PC-9 (cell line): Measurements from ENCODE around the gene HMGB1. TPM values are rescaled to one million over a fixed set of nuclear protein-coding genes. Genes with fewer than 3 reads are reported as not detected.

Experiments used
- BruUV-seq: library from RNA; stranded (reverse); fragments of 400-500 nt; replicated peaks from 2 replicates; lab custom pipeline; 2021; lab: Mats Ljungman, UMichigan
- CTCF ChIA-PET: fragments of 300-600 bp; sonication (Branson Sonifier 250); formaldehyde crosslinking; loops from one replicate; lab custom pipeline; 2022; ENCODE audit warnings: antibody characterized with exemption; lab: Charles Lee
- POLR2A ChIA-PET: fragments of 300-600 bp; sonication (Branson Sonifier 250); formaldehyde crosslinking; loops from one replicate; lab custom pipeline; 2022; ENCODE audit warnings: antibody characterized with exemption; ENCODE audit not compliant: unreplicated experiment; lab: Charles Lee
- DNase-seq, 2 experiments: peaks; one replicate each; pipeline versions ENCODE4 v3.0.0 to v3.0.0-alpha.2; 2015 to 2022; ENCODE audit warnings: mixed read lengths in 1 of 2
- H2AFZ ChIP-seq: fragments of 200-600 bp; sonication (generic); 2 replicates; pipeline ENCODE4 v1.8.1; 2017; ENCODE audit warnings: antibody characterized with exemption
- H3F3A ChIP-seq: fragments of 200-600 bp; sonication (generic); 2 replicates; pipeline ENCODE4 v1.8.1; 2017; ENCODE audit warnings: antibody characterized with exemption, mild to moderate bottlenecking, low read depth; ENCODE audit not compliant: insufficient read depth
- H3K27ac ChIP-seq: fragments of 200-600 bp; sonication (generic); 2 replicates; pipeline ENCODE4 v1.6.1; 2016; ENCODE audit warnings: mixed run types
- H3K27me3 ChIP-seq: fragments of 200-600 bp; sonication (generic); 2 replicates; pipeline ENCODE4 v1.6.1; 2016; ENCODE audit warnings: low read depth, mixed run types; ENCODE audit not compliant: insufficient read depth
- H3K36me3 ChIP-seq: fragments of 200-600 bp; sonication (generic); 2 replicates; pipeline ENCODE4 v1.6.1; 2016; ENCODE audit warnings: low read depth, mixed run types
- H3K4me1 ChIP-seq: fragments of 200-600 bp; sonication (generic); replicated peaks from 2 replicates; pipeline ENCODE4 v1.6.1; 2016; ENCODE audit warnings: mixed run types; ENCODE audit not compliant: insufficient read depth
- H3K4me2 ChIP-seq: fragments of 200-600 bp; sonication (generic); 2 replicates; pipeline ENCODE4 v1.6.1; 2017; ENCODE audit warnings: mixed run types
- H3K4me3 ChIP-seq: fragments of 200-600 bp; sonication (generic); 2 replicates; pipeline ENCODE4 v1.6.1; 2016; ENCODE audit warnings: mixed run types
- H3K79me2 ChIP-seq: fragments of 200-600 bp; sonication (generic); 2 replicates; pipeline ENCODE4 v1.6.1; 2017; ENCODE audit warnings: low read depth, mixed run types
- H3K9me2 ChIP-seq: fragments of 200-600 bp; sonication (generic); 2 replicates; pipeline ENCODE4 v1.8.1; 2017; ENCODE audit warnings: mild to moderate bottlenecking; ENCODE audit not compliant: insufficient read depth
- H3K9me3 ChIP-seq: fragments of 200-600 bp; sonication (generic); 2 replicates; pipeline ENCODE4 v1.8.1; 2016; ENCODE audit warnings: low read depth; ENCODE audit not compliant: insufficient read depth
- H4K20me1 ChIP-seq: fragments of 200-600 bp; sonication (generic); 2 replicates; pipeline ENCODE4 v1.8.1; 2017; ENCODE audit not compliant: insufficient read depth
- CTCF ChIP-seq: fragments of 200-600 bp; sonication (generic); conservative IDR thresholded peaks from 2 replicates; pipeline ENCODE4 v1.6.1; 2017; ENCODE audit warnings: mixed run types, antibody characterized with exemption, mild to moderate bottlenecking, moderate library complexity
- EZH2 ChIP-seq: fragments of 200-600 bp; sonication (generic); IDR thresholded peaks from 2 replicates; pipeline ENCODE4 v1.8.0; 2017; ENCODE audit warnings: antibody characterized with exemption, low read depth
- intact Hi-C: fragments of 100-400 bp; cut with micrococcal nuclease; formaldehyde crosslinking; loops from one replicate; pipeline ENCODE4 v1.10.0; 2022; ENCODE audit not compliant: unreplicated experiment
- total RNA-seq: library from RNA; stranded (reverse); gene quantifications from 2 replicates; pipeline ENCODE4 v1.2.3, GENCODE V29; 2021

Gene HMGB1
- total RNA-seq, 1 experiment from 2014 or later, result 313 TPM

DNA sequence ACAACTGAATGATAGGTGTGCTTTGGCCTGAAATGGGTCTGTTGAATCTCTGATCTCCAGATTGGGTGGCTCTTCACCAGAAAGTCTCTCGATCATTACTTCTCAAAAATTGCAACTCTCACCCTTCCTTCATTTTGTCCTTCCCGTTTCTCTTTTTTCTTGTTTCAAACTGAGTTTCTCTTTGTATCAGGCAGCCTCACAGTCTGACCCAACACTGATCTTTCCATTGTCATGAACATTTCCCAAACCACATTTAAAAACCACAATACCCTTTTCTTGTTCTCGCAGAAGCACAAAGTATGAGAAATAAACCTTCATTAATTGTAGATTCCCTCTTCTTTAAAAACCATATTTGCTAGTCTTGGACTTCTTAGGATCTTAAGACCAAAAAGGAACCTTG lies 33.6 kb upstream of the HMGB1 start:
- Histone ChIP-seq H3K36me3 (no peaks in the 10 kb centered on the region), H3K9me2 (no peaks in the 10 kb centered on the region), H3K4me2 (no peak overlapping the region), H3K27ac (no peak overlapping the region), H3K9me3 (no peaks in the 10 kb centered on the region), H4K20me1 (no peaks in the 10 kb centered on the region), H3K79me2 (no peaks in the 10 kb centered on the region), H2AFZ (no peak overlapping the region), H3F3A (no peaks in the 10 kb centered on the region), H3K4me1 (no peaks in the 10 kb centered on the region), H3K4me3 (no peak overlapping the region), H3K27me3 (no peaks in the 10 kb centered on the region)
- BruUV-seq, result no TSS peak
- ChIA-PET POLR2A (no interaction called here), CTCF (no interaction called here)
- intact Hi-C loops, result no loop called here
- no peak for TF ChIP-seq EZH2
- no peak for TF ChIP-seq CTCF
- DNase-seq, result no peak

DNA sequence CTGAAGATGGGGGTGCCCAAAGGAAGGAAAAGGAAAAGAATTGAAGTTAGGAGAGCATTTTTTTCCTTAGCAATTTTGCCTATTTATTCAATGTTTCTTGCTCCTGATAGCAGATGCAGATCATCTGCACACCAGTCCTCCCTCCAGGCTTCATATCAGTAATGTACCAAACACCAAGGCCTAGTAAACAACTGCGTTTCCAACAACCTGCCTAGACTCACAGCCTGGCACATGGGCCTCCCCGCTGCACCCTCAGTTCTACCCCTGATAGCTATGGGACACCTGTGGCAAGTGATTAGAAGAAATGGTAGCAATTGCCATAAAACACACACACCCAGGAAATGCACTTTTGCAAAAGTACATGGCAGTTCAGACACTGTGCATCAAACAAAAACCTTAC lies 30.4 kb upstream of the HMGB1 start:
- ChIA-PET CTCF (no interaction called here), POLR2A (no interaction called here)
- TF ChIP-seq CTCF (no peak), EZH2 (no peak)
- Histone ChIP-seq H3F3A (no peaks in the 10 kb centered on the region), H3K4me3 (no peak overlapping the region), H3K36me3 (no peaks in the 10 kb centered on the region), H3K4me1 (no peaks in the 10 kb centered on the region), H3K27me3 (no peaks in the 10 kb centered on the region), H3K9me3 (no peaks in the 10 kb centered on the region), H3K4me2 (no peak overlapping the region), H4K20me1 (no peaks in the 10 kb centered on the region), H3K79me2 (no peaks in the 10 kb centered on the region), H3K9me2 (no peaks in the 10 kb centered on the region), H3K27ac (no peak overlapping the region), H2AFZ (no peak overlapping the region)
- intact Hi-C loops, result no loop called here
- BruUV-seq, result no TSS peak
- DNase-seq, result no peak

GRCh38 chr13:30495746-30496145 lies 30.0 kb upstream of the HMGB1 start:
- Histone ChIP-seq H3K4me1 (no peaks in the 10 kb centered on the region), H3K9me2 (no peaks in the 10 kb centered on the region), H3K27ac (no peak overlapping the region), H3K4me3 (no peak overlapping the region), H3F3A (no peaks in the 10 kb centered on the region), H3K36me3 (no peaks in the 10 kb centered on the region), H3K79me2 (no peaks in the 10 kb centered on the region), H3K9me3 (no peaks in the 10 kb centered on the region), H2AFZ (no peak overlapping the region), H4K20me1 (no peaks in the 10 kb centered on the region), H3K27me3 (no peaks in the 10 kb centered on the region), H3K4me2 (no peak overlapping the region)
- BruUV-seq, result no TSS peak
- DNase-seq, result no peak
- POLR2A ChIA-PET, result no interaction called here
- intact Hi-C loops, result no loop called here
- CTCF ChIA-PET, result no interaction called here
- TF ChIP-seq EZH2 (no peak), CTCF (no peak)
